Measurements from ENCODE around the gene FBXO42. TPM values are rescaled to one million over a fixed set of nuclear protein-coding genes. Genes with fewer than 3 reads are reported as not detected.
"Not testable (repeated sequence)": the region's sequence is repeated elsewhere in the genome, so short reads cannot be mapped to it uniquely, and the experiment has no call there.

FBXO42 gene
- total RNA-seq, 1 donor from 2014 or later, result 28.8 TPM

DNA sequence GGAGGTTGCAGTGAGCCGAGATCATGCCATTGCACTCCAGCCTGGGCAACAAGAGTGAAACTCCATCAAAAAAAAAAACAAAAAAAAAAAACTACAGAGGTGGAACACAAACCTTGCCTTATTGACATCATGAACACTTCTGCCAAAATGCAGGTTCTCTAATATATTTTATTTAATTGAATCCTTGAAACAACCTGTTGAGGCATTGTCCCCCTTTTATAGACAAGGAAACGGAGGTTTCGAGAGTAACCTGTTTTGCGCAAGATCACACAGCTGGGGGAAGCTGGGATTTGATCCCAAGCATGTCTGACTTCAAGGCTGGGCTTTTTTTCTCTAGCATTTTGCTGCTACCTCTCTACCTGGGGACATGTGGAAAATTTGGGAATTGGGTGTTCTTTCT, 17.5 kb upstream of the FBXO42 start:
- TF ChIP-seq CTCF (IDR thresholded peaks at IDR 0.05; ENCODE audit: unreplicated experiment), result no peak
- Mint-ChIP-seq H3K27me3 (ENCODE audit: low read depth) (no peaks in the 10 kb centered on the region), H3K4me3 (no peak overlapping the region), H3K4me1 (peaks cover 45% of the 10 kb centered on the region), H3K9me3 (no peaks in the 10 kb centered on the region), H3K27ac (no peak overlapping the region), H3K36me3 (peaks cover 5% of the 10 kb centered on the region)
- no peak for DNase-seq (ENCODE audit: low spot score in 2 of 2, unreplicated experiment in 2 of 2)

DNA sequence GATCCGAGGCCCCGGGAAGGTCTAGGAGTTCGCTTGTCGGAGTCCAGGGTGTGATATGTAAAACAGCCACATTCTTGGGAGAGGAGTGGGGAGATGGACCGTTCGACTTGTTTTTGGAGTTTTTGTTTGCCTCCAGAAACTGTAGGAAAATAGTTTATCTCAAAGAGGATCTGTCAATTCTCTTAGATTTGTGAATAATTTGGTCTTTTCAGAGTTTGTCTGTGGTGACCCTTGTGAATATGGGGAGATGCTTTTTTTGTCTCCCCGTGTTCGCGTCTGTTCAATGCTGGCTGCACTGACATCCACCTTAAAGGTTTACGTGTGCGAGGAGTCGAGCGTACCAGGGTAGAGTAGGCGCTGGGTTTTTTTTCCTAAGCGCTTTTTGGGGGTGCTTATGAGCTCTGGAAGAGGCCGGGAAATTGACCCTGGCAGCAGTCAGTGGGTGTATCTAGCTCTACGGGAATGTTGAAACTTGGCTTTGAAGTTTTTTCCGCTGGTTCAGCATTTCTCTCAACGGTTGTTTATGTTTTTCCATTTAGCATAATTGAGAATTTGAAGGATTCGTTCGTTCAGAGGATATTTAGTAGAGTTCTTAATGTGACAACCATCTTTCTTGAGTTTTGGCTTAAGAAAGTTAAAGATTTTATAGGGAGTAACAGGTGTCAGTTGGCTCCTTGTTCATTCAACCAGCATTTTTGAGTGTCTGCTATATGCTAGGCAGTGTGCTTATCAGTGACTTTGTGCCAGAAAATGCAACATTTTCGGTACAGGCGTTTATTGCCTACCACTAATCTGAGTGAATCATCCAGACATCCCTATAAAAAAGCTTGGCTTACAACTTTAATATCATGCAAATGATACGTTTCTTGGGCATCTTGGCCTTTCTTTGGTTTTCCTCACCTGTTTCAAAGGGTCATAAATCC, 15.9 kb upstream of the FBXO42 start:
- peaks cover 5% of the 10 kb centered on the region for H3K36me3 Mint-ChIP-seq
- TF ChIP-seq CTCF (IDR thresholded peaks at IDR 0.05; ENCODE audit: unreplicated experiment), result no peak
- peak overlapping the region; percentile 85 for H3K4me3 Mint-ChIP-seq
- H3K4me1 Mint-ChIP-seq, result peaks cover 35% of the 10 kb centered on the region
- peak overlapping the region; percentile 99 for H3K27ac Mint-ChIP-seq
- no peak for DNase-seq (ENCODE audit: low spot score in 2 of 2, unreplicated experiment in 2 of 2)
- H3K9me3 Mint-ChIP-seq, result no peaks in the 10 kb centered on the region
- H3K27me3 Mint-ChIP-seq (ENCODE audit: low read depth), result no peaks in the 10 kb centered on the region

DNA sequence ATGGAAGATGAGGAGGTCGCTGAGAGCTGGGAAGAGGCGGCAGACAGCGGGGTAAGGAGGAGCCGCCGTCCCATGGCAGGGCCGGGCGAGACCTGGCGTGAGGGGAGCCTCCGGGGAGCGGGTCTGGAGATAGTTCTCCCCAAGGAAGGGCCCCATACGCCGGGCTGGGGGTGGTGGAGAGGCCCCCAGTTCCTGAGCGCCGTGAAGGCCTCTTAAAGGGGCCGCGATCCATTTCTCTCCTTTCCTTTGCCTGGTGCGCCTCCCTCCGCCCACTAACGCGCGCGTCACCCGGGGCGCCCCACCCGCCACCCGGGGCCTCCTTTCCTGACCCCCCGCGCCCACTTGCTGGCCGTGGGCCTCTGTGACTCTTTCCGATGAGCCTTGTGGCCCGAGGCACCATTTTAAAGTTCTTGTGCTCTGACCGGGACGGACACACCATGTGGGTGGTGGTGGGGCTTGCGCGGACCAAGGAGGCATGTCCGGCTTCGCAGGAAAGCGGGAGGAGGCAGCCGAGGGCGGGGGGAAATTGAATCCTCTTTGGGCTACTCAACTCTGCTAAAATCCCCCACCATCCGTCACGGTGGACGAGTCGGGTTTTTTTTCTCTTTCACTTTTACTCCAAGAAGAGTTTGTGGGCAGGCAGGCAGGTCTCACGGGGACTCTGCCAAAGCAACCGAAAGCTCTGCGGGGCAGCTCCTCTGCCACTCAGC, 15.1 kb upstream of the FBXO42 start:
- peak overlapping the region; percentile 85 for H3K4me3 Mint-ChIP-seq
- H3K27me3 Mint-ChIP-seq (ENCODE audit: low read depth), result no peaks in the 10 kb centered on the region
- no peak for TF ChIP-seq CTCF (IDR thresholded peaks at IDR 0.05; ENCODE audit: unreplicated experiment)
- no peaks in the 10 kb centered on the region for H3K36me3 Mint-ChIP-seq
- no peaks in the 10 kb centered on the region for H3K9me3 Mint-ChIP-seq
- DNase-seq (ENCODE audit: low spot score in 2 of 2, unreplicated experiment in 2 of 2), result peak; percentile 44 to 75
- peaks cover 28% of the 10 kb centered on the region for H3K4me1 Mint-ChIP-seq
- H3K27ac Mint-ChIP-seq, result peak overlapping the region; percentile 99

DNA sequence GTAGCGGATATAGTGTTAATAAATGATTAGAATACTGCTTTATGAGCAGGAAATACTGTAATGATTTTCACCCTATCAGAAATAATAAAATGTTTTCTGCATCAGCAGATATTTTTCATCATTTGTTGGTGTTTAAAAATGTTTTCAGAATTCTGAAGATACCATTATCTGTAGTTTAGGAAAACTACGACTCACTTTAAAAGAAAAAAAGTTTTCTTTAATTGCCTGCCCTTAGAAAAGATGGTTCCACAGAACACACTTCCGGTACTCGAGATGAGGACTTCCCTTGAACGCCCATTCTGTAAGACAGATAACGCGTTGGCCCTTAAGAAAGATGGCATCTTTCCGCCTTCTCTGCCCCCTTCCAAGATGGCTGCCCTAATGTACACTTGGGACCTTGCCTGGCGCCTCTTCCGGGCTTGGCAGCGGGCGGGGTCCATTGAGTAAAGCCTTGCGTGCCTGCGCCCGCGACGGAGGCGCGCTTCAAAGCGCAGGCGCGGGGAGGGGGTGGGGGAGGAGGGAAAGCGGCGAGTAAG, 14.5 kb upstream of the FBXO42 start, which contains the start of gene SZRD1:
TSS of gene SZRD1 (plus strand) at position 521 of the 536 bp plus-strand sequence. CDS start 16 bp downstream, outside the sequence.
- H3K9me3 Mint-ChIP-seq, result no peaks in the 10 kb centered on the region
- DNase-seq (ENCODE audit: low spot score in 2 of 2, unreplicated experiment in 2 of 2), result peak; percentile 91 to 93
- no peak for TF ChIP-seq CTCF (IDR thresholded peaks at IDR 0.05; ENCODE audit: unreplicated experiment)
- H3K27me3 Mint-ChIP-seq (ENCODE audit: low read depth), result no peaks in the 10 kb centered on the region
- H3K27ac Mint-ChIP-seq, result peak within 1 kb of the TSS; percentile 99
- H3K4me3 Mint-ChIP-seq, result peak within 1 kb of the TSS; percentile 85
- H3K4me1 Mint-ChIP-seq, result peaks cover 24% of the 10 kb centered on the region
- no peaks in the 10 kb centered on the region for H3K36me3 Mint-ChIP-seq

GRCh38 chr1:16365146-16365498, 12.8 kb upstream of the FBXO42 start:
- H3K9me3 Mint-ChIP-seq; DNase-seq (ENCODE audit: low spot score in 2 of 2, unreplicated experiment in 2 of 2); H3K27ac Mint-ChIP-seq: not testable (repeated sequence)

DNA sequence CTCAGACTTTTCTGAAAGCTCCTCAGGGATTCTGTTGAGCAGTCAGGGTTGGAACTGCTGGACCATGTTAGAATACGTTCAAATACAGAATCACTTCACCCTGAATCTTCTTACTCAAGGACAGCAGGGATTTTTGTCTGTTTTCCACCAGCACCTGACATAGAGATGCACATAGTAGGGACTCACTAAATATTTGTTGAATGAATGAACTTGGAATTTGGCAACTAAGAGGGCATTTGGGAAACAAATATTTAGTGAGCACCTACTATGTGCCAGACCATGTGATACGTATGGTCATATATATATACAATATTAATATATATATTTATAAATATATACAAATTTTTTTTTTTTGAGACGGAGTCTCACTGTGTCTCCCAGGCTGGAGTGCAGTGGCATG, 4.6 kb upstream of the FBXO42 start:
- Mint-ChIP-seq H3K36me3 (no peaks in the 10 kb centered on the region), H3K9me3 (no peaks in the 10 kb centered on the region), H3K4me1 (peaks cover 8% of the 10 kb centered on the region), H3K4me3 (no peak overlapping the region), H3K27ac (no peak overlapping the region), H3K27me3 (ENCODE audit: low read depth) (no peaks in the 10 kb centered on the region)
- no peak for TF ChIP-seq CTCF (IDR thresholded peaks at IDR 0.05; ENCODE audit: unreplicated experiment)
- no peak for DNase-seq (ENCODE audit: low spot score in 2 of 2, unreplicated experiment in 2 of 2)

More at GRCh38 chr1:16365146-16365498, 12.8 kb upstream of the FBXO42 start:
- H3K27me3 Mint-ChIP-seq (ENCODE audit: low read depth); H3K36me3 Mint-ChIP-seq; H3K4me3 Mint-ChIP-seq: not testable (repeated sequence)
- H3K4me1 Mint-ChIP-seq, result peaks cover 22% of the 10 kb centered on the region
